A549 (cell line): ENCODE data around the gene FOXO1.

Experiments used
- EHMT2 ChIP-seq: fragments of 200-600 bp; sonication (generic); IDR thresholded peaks from 2 replicates; pipeline ENCODE4 v1.6.1; 2016; ENCODE audit warnings: antibody characterized with exemption, low read depth, mild to moderate bottlenecking, moderate library complexity
- EP300 ChIP-seq, 2 experiments: fragments of >200 bp; sonication (Bioruptor Twin); formaldehyde crosslinking; IDR thresholded peaks; 2 replicates in 1 of 2; 3 replicates in 1 of 2; pipeline ENCODE4 v1.6.1; 2016 to 2017
- JUN ChIP-seq, 2 experiments: fragments of >200 bp; sonication (Bioruptor Twin); formaldehyde crosslinking; IDR thresholded peaks; 2 replicates in 1 of 2; 3 replicates in 1 of 2; pipeline ENCODE4 v1.6.1; 2016 to 2017
- MAFK ChIP-seq: fragments of 450-650 bp; IDR thresholded peaks from 2 replicates; pipeline ENCODE4 v1.6.1; 2014; ENCODE audit not compliant: partially characterized antibody
- MYC ChIP-seq: IDR thresholded peaks from 2 replicates; pipeline ENCODE4 v1.6.1; 2012; ENCODE audit warnings: mild to moderate bottlenecking, inconsistent platforms, low read length, improper control_type of control experiment, borderline replicate concordance
- PHF8 ChIP-seq: fragments of 200-600 bp; sonication (generic); IDR thresholded peaks from 2 replicates; pipeline ENCODE4 v1.6.1; 2016; ENCODE audit warnings: low read depth, mild to moderate bottlenecking, antibody characterized with exemption, moderate library complexity, borderline replicate concordance
- POLR2A ChIP-seq: IDR thresholded peaks from 2 replicates; pipeline ENCODE4 v1.6.1; 2012; ENCODE audit warnings: mild to moderate bottlenecking, low read length
- POLR2AphosphoS2 ChIP-seq: conservative IDR thresholded peaks from 2 replicates; pipeline ENCODE4 v1.6.1; 2012; ENCODE audit warnings: low read length, improper control_type of control experiment, inconsistent platforms
- RAD21 ChIP-seq, 2 experiments: fragments of >200 bp in 1 of 2; sonication (Bioruptor Twin) in 1 of 2; formaldehyde crosslinking in 1 of 2; IDR thresholded peaks in 1 of 2; conservative IDR thresholded peaks in 1 of 2; 2 replicates in 1 of 2; 3 replicates in 1 of 2; pipeline ENCODE4 v1.6.1; 2012 to 2018; ENCODE audit warnings: inconsistent platforms in 1 of 2
- RFX5 ChIP-seq: fragments of 450-650 bp; IDR thresholded peaks from 2 replicates; pipeline ENCODE4 v1.7.1; 2014; ENCODE audit warnings: antibody characterized with exemption, mild to moderate bottlenecking, moderate library complexity
- TF ChIP-seq, protein P1 (sequence below): fragments of >200 bp; sonication (Bioruptor Twin); formaldehyde crosslinking; IDR thresholded peaks from 3 replicates; pipeline ENCODE4 v1.5.1; 2016
- TF ChIP-seq, protein P2 (sequence below): IDR thresholded peaks from 2 replicates; pipeline ENCODE4 v1.6.1; 2012
- TF ChIP-seq, protein P3 (sequence below): fragments of 150-350 bp; IDR thresholded peaks from 2 replicates; pipeline ENCODE4 v1.6.1; 2014; ENCODE audit warnings: low read depth, mild to moderate bottlenecking, low read length
- TF ChIP-seq, protein P4 (sequence below): IDR thresholded peaks from 2 replicates; pipeline ENCODE4 v1.6.1; 2012; ENCODE audit warnings: low read depth, borderline replicate concordance

DNA sequence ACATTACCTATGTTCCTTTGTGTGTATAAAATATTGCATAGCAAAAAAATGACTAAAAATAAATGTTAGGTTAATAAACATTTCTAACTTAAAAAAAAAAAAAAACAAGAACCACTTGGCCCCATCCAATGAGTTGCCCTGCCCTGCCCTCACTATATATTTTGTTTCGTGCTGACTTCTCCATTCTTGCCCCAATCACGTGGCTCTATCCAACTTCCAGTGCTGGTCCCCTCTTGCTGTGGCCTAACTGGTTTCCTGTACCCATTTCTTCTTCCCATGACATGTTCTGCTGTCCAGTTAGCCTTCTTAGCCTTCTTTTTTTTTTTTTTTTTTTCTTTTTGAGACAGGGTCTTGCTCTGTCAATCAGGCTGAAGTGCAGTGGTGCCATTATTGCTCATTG, 151.6 kb downstream of the FOXO1 start:
- no peak for TF ChIP-seq MAFK
- TF ChIP-seq, protein P1, sequence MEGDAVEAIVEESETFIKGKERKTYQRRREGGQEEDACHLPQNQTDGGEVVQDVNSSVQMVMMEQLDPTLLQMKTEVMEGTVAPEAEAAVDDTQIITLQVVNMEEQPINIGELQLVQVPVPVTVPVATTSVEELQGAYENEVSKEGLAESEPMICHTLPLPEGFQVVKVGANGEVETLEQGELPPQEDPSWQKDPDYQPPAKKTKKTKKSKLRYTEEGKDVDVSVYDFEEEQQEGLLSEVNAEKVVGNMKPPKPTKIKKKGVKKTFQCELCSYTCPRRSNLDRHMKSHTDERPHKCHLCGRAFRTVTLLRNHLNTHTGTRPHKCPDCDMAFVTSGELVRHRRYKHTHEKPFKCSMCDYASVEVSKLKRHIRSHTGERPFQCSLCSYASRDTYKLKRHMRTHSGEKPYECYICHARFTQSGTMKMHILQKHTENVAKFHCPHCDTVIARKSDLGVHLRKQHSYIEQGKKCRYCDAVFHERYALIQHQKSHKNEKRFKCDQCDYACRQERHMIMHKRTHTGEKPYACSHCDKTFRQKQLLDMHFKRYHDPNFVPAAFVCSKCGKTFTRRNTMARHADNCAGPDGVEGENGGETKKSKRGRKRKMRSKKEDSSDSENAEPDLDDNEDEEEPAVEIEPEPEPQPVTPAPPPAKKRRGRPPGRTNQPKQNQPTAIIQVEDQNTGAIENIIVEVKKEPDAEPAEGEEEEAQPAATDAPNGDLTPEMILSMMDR: no peak
- no peak for TF ChIP-seq JUN (IDR thresholded peaks at IDR 0.05)
- TF ChIP-seq PHF8: no peak
- TF ChIP-seq MYC: no peak
- no peak for TF ChIP-seq POLR2A
- no peak for TF ChIP-seq EP300 (IDR thresholded peaks at IDR 0.05)
- TF ChIP-seq, protein P2, sequence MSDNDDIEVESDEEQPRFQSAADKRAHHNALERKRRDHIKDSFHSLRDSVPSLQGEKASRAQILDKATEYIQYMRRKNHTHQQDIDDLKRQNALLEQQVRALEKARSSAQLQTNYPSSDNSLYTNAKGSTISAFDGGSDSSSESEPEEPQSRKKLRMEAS: no peak
- no peak for TF ChIP-seq RFX5
- no peak for TF ChIP-seq RAD21 (conservative IDR thresholded peaks at IDR 0.05 in 1 of 2, IDR thresholded peaks at IDR 0.05 in 1 of 2)
- no peak for TF ChIP-seq POLR2AphosphoS2
- TF ChIP-seq, protein P3, sequence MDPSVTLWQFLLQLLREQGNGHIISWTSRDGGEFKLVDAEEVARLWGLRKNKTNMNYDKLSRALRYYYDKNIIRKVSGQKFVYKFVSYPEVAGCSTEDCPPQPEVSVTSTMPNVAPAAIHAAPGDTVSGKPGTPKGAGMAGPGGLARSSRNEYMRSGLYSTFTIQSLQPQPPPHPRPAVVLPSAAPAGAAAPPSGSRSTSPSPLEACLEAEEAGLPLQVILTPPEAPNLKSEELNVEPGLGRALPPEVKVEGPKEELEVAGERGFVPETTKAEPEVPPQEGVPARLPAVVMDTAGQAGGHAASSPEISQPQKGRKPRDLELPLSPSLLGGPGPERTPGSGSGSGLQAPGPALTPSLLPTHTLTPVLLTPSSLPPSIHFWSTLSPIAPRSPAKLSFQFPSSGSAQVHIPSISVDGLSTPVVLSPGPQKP: no peak
- no peak for TF ChIP-seq EHMT2
- TF ChIP-seq, protein P4, sequence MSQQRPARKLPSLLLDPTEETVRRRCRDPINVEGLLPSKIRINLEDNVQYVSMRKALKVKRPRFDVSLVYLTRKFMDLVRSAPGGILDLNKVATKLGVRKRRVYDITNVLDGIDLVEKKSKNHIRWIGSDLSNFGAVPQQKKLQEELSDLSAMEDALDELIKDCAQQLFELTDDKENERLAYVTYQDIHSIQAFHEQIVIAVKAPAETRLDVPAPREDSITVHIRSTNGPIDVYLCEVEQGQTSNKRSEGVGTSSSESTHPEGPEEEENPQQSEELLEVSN: no peak
